ENCODE measurements around the gene MOK. TPM values are rescaled to one million over a fixed set of nuclear protein-coding genes. Genes with fewer than 3 reads are reported as not detected.
"Not testable (repeated sequence)": the region's sequence is repeated elsewhere in the genome, so short reads cannot be mapped to it uniquely, and the experiment has no call there.

MOK gene
- total RNA-seq, 2 experiments from 2014 or later = 6.2 to 6.6 TPM

DNA sequence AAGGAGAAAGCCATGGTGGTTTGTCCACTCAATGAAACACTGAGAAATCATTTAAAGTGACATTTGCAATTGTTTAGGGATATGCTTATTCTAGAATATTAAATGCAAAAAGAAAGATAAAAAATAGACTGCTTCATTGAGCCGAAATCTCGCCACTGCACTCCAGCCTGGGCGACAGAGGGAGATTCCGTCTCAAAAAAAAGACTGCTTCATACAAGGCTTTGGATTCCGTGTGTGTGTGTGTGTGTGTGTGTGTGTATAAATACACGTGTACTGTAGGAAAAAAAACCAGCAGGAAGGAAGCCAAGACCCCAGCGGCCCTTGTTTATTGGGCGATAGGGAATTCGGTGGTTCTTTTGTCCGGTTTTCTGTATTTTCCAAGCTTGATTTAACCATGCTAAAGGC is 11.4 kb upstream of the MOK start:
- CTCF ChIA-PET = interaction anchor here (0.8 to 3.8 kb wide), 7 partner anchors 12 to 360 kb away, joined by 3 to 18 read pairs (median 4); partner anchors contain the start of genes DYNC1H1 and MOK
- TF ChIP-seq, protein P1, sequence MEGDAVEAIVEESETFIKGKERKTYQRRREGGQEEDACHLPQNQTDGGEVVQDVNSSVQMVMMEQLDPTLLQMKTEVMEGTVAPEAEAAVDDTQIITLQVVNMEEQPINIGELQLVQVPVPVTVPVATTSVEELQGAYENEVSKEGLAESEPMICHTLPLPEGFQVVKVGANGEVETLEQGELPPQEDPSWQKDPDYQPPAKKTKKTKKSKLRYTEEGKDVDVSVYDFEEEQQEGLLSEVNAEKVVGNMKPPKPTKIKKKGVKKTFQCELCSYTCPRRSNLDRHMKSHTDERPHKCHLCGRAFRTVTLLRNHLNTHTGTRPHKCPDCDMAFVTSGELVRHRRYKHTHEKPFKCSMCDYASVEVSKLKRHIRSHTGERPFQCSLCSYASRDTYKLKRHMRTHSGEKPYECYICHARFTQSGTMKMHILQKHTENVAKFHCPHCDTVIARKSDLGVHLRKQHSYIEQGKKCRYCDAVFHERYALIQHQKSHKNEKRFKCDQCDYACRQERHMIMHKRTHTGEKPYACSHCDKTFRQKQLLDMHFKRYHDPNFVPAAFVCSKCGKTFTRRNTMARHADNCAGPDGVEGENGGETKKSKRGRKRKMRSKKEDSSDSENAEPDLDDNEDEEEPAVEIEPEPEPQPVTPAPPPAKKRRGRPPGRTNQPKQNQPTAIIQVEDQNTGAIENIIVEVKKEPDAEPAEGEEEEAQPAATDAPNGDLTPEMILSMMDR (IDR thresholded peaks at IDR 0.05) = no peak
- Mint-ChIP-seq H3K9me3 (no peaks in the 10 kb centered on the region), H3K4me3 (peak overlapping the region; percentile 96), H3K4me1 (ENCODE audit: low read depth) (peaks cover 42% of the 10 kb centered on the region), H3K36me3 (ENCODE audit: low read depth) (no peaks in the 10 kb centered on the region), H3K27ac (peak overlapping the region; percentile 84), H3K27me3 (no peaks in the 10 kb centered on the region)
- DNase-seq (peak; percentile 64), ATAC-seq (no peak)
- POLR2A ChIA-PET = interaction anchor here (0.7 to 1.2 kb wide), 6 partner anchors 11 to 232 kb away, joined by 3 to 6 read pairs (median 3); no protein-coding TSS in a partner anchor
- intact Hi-C loops (cut with micrococcal nuclease) = loop anchor here (2.0 kb wide), 1 partner anchor 352 kb away; the partner anchor contains the start of gene DYNC1H1

DNA sequence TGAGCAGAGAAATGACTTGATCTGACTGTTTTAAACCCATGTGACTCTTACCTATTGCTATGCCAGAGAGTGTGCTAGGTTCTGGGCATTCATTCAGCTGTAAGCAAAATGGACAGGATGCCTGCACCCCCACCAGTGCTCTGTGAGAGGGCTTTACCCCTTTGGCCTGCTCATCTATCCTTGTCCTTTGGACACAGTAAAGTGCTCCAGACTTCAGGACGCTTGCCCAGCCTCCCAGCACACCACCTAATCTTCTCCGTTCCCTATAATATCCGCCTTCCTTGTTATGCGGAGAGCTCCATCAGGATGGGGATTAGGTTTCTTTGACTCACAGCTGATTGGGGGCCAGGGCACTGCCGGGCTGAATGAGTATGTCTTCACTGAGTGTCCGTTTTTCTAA is 10.2 kb upstream of the MOK start:
- no peak for DNase-seq
- no peaks in the 10 kb centered on the region for H3K36me3 Mint-ChIP-seq (ENCODE audit: low read depth)
- peak overlapping the region; percentile 72 for H3K4me3 Mint-ChIP-seq
- no peak for ATAC-seq
- CTCF ChIA-PET = interaction anchor here (1.0 to 3.8 kb wide), 17 partner anchors 10 to 355 kb away, joined by 3 to 39 read pairs (median 4); partner anchors contain the start of gene MOK
- H3K9me3 Mint-ChIP-seq = no peaks in the 10 kb centered on the region
- TF ChIP-seq, protein P1 (IDR thresholded peaks at IDR 0.05) = no peak
- no peak overlapping the region for H3K27ac Mint-ChIP-seq
- H3K27me3 Mint-ChIP-seq = no peaks in the 10 kb centered on the region
- H3K4me1 Mint-ChIP-seq (ENCODE audit: low read depth) = peaks cover 33% of the 10 kb centered on the region
- intact Hi-C loops (cut with micrococcal nuclease) = loop anchor here (2.0 kb wide), 1 partner anchor 80 kb away; no protein-coding TSS in a partner anchor
- POLR2A ChIA-PET = interaction anchor here (0.8 to 2.0 kb wide), 3 partner anchors 10 to 350 kb away, joined by 3 to 10 read pairs (median 6); partner anchors contain the start of gene MOK

DNA sequence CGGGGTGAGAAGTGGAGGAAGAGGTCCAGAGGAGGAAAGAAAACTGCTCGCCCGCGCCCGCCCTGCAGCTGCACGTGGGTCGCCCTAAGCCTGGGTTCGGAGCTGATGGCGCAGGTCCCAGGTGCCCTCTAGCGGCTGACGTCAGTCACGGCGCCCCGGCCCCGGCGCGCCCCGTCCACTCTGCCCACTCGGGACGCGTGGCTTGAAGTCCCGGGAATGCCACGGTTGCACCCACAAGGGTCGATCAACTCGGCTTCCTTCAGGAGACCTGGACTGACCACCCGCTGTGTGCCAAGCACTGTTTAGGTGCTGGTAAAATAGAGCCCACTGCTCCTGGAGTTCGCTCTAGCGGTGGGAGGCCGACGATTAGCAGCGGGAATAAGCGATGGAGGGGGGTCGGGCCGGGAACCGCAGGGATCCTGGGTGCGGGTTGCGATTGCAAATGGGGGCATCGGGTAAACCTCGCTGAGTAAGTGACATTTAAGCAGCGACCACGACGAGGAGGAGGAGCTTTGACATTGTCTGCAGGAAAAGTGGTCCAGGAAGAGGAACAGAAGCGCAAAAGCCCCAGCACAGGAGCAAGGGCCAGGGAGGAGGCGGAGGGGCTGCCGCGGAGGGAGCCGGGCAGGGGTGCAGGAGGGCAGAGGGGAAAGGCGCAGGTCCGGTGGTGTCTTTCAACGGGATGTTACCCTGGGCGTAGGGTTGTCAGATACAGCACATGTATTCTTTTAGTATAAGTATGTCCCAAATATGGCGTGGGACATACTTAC is 9.5 kb upstream of the MOK start:
- Mint-ChIP-seq H3K4me3 (peak overlapping the region; percentile 72), H3K27ac (peak overlapping the region; percentile 83), H3K9me3 (no peaks in the 10 kb centered on the region), H3K4me1 (ENCODE audit: low read depth) (peaks cover 33% of the 10 kb centered on the region), H3K36me3 (ENCODE audit: low read depth) (no peaks in the 10 kb centered on the region), H3K27me3 (no peaks in the 10 kb centered on the region)
- intact Hi-C loops (cut with micrococcal nuclease) = loop anchor here (2.0 kb wide), 1 partner anchor 80 kb away; no protein-coding TSS in a partner anchor
- ChIA-PET CTCF (interaction anchor here (0.6 to 3.8 kb wide), 37 partner anchors 10 to 435 kb away, joined by 3 to 39 read pairs (median 4); partner anchors contain the start of gene MOK), POLR2A (interaction anchor here (0.7 to 2.0 kb wide), 7 partner anchors 9 to 229 kb away, joined by 3 to 10 read pairs (median 4); partner anchors contain the start of gene MOK)
- TF ChIP-seq, protein P1 (IDR thresholded peaks at IDR 0.05) = peak; percentile 98
- peak; percentile 66 for ATAC-seq
- DNase-seq = peak; percentile 86

DNA sequence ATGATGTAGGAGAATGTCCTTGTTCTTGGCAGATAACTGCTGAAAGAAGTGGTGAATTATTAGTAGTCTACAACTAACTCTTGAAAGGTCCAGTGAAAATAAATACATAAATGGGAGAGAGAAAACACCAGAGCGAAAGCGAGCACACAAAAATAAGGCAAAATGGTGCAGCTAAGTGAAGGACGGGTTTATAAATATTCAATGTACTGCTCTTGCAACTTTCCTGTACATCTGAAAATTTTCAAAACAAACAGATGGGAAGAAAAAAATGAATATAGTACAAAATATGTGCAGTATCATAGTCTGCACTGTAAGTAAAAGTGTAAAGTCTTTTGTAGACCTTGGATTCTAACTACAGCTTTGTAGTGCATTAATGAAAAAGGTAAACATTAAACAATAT is 1.3 kb downstream of the MOK start:
- CTCF ChIA-PET = interaction anchor here (0.9 to 3.8 kb wide), 3 partner anchors 11 to 18 kb away, joined by 3 to 39 read pairs (median 10); no protein-coding TSS in a partner anchor
- intact Hi-C loops (cut with micrococcal nuclease) = no loop called here
- Mint-ChIP-seq H3K27ac (no peak overlapping the region), H3K4me3 (peak overlapping the region; percentile 24), H3K27me3 (no peaks in the 10 kb centered on the region), H3K9me3 (no peaks in the 10 kb centered on the region), H3K4me1 (ENCODE audit: low read depth) (peaks cover 4% of the 10 kb centered on the region), H3K36me3 (ENCODE audit: low read depth) (no peaks in the 10 kb centered on the region)
- POLR2A ChIA-PET = interaction anchor here (0.9 to 2.7 kb wide), 3 partner anchors 11 to 13 kb away, joined by 3 to 10 read pairs (median 3); no protein-coding TSS in a partner anchor
- TF ChIP-seq, protein P1 (IDR thresholded peaks at IDR 0.05) = no peak
- DNase-seq (no peak), ATAC-seq (no peak)

DNA sequence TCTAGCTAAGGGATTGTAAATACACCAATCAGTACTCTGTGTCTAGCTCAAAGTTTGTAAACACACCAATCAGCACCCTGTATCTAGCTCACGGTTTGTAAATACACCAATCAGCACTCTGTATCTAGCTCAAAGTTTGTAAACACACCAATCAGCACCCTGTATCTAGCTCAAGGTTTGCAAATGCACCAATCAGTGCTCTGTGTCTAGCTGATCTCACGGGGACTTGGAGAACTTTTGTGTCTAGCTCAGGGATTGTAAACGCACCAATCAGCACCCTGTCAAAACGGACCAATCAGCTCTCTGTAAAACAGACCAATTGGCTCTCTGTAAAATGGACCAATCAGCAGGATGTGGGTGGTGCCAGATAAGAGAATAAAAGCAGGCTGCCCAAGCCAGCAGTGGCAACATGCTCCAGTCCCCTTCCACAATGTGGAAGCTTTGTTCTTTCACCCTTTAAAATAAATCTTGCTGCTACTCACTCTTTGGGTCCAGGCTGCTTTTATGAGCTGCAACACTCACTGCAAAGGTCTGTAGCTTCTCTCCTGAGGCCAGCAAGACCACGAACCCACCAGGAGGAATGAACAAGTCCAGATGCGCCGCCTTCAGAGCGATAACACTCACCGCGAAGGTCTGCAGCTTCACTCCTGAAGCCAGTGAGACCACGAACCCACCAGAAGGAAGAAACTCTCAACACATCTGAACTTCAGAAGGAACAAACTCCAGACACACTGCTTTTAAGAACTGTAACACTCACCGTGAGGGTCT is 6.5 kb downstream of the MOK start:
- H3K36me3 Mint-ChIP-seq (ENCODE audit: low read depth); intact Hi-C loops (cut with micrococcal nuclease); POLR2A ChIA-PET; H3K4me1 Mint-ChIP-seq (ENCODE audit: low read depth); H3K9me3 Mint-ChIP-seq; ATAC-seq; H3K27me3 Mint-ChIP-seq; H3K27ac Mint-ChIP-seq: not testable (repeated sequence)
- peak; percentile 7 for DNase-seq
- peak overlapping the region; percentile 27 for H3K4me3 Mint-ChIP-seq
- CTCF ChIA-PET = interaction anchor here (1.6 kb wide), 1 partner anchor 16 kb away, joined by 7 read pairs; no protein-coding TSS in a partner anchor
